GM23338 (cell line): Measurements from ENCODE around the gene NPHS1. TPM values are rescaled to one million over a fixed set of nuclear protein-coding genes. Genes with fewer than 3 reads are reported as not detected.

Experiments
- ATAC-seq: fragments of 200-7000 bp; cut with Tn5 transposase; 3 replicates; pipeline ENCODE4 v1.9.1; 2020
- DNase-seq: peaks from one replicate; pipeline ENCODE4 v3.0.0-alpha.2; 2015; ENCODE audit warnings: low spot score
- H2AFZ ChIP-seq: fragments of 200-600 bp; sonication (generic); 2 replicates; pipeline ENCODE4 v1.8.0; 2016; ENCODE audit warnings: antibody characterized with exemption, mild to moderate bottlenecking, moderate library complexity
- H3F3A ChIP-seq: fragments of 200-600 bp; sonication (generic); replicated peaks from 2 replicates; pipeline ENCODE4 v1.8.0; 2017; ENCODE audit warnings: antibody characterized with exemption, mixed run types, low read depth
- H3K27ac ChIP-seq: fragments of 200-600 bp; sonication (generic); 2 replicates; pipeline ENCODE4 v1.6.1; 2016; ENCODE audit warnings: low read depth
- H3K27me3 ChIP-seq: fragments of 200-600 bp; sonication (generic); 2 replicates; pipeline ENCODE4 v1.8.0; 2016; ENCODE audit warnings: mild to moderate bottlenecking, mixed run types, moderate library complexity; ENCODE audit not compliant: insufficient read depth
- H3K36me3 ChIP-seq: fragments of 200-600 bp; sonication (generic); 2 replicates; pipeline ENCODE4 v1.8.0; 2016; ENCODE audit warnings: mild to moderate bottlenecking; ENCODE audit not compliant: insufficient read depth
- H3K4me1 ChIP-seq: fragments of 200-600 bp; sonication (generic); 2 replicates; pipeline ENCODE4 v1.8.0; 2016; ENCODE audit warnings: mild to moderate bottlenecking, moderate library complexity; ENCODE audit not compliant: insufficient read depth
- H3K4me2 ChIP-seq: fragments of 200-600 bp; sonication (generic); 2 replicates; pipeline ENCODE4 v1.7.1; 2017; ENCODE audit warnings: mixed run types
- H3K4me3 ChIP-seq: fragments of 200-600 bp; sonication (generic); 2 replicates; pipeline ENCODE4 v1.6.1; 2016; ENCODE audit warnings: mixed run types
- H3K79me2 ChIP-seq: fragments of 200-600 bp; sonication (generic); replicated peaks from 2 replicates; pipeline ENCODE4 v1.8.0; 2017; ENCODE audit warnings: mild to moderate bottlenecking; ENCODE audit not compliant: insufficient read depth
- H3K9me2 ChIP-seq: fragments of 200-600 bp; sonication (generic); 2 replicates; pipeline ENCODE4 v1.8.0; 2017; ENCODE audit not compliant: insufficient read depth
- H4K20me1 ChIP-seq: fragments of 200-600 bp; sonication (generic); replicated peaks from 2 replicates; pipeline ENCODE4 v1.8.0; 2017; ENCODE audit warnings: mild to moderate bottlenecking; ENCODE audit not compliant: insufficient read depth
- H3K27ac Mint-ChIP-seq: 2 replicates; pipeline ENCODE4 v1.8.0; 2020; ENCODE audit warnings: inconsistent platforms, mild to moderate bottlenecking, moderate library complexity, mixed read lengths
- H3K27me3 Mint-ChIP-seq: 3 replicates; pipeline ENCODE4 v1.8.0; 2022; ENCODE audit warnings: low read depth, mild to moderate bottlenecking, moderate library complexity, mixed read lengths, inconsistent platforms; ENCODE audit not compliant: insufficient read depth, poor library complexity
- H3K36me3 Mint-ChIP-seq: 3 replicates; pipeline ENCODE4 v1.8.0; 2021; ENCODE audit warnings: low read depth, mild to moderate bottlenecking, inconsistent platforms, moderate library complexity, mixed read lengths
- H3K4me1 Mint-ChIP-seq: 3 replicates; pipeline ENCODE4 v1.8.0; 2020; ENCODE audit warnings: mild to moderate bottlenecking, inconsistent platforms, mixed read lengths
- H3K4me3 Mint-ChIP-seq: 3 replicates; pipeline ENCODE4 v1.8.0; 2021; ENCODE audit warnings: moderate library complexity, mild to moderate bottlenecking, inconsistent platforms, mixed read lengths
- H3K9me3 Mint-ChIP-seq: 3 replicates; pipeline ENCODE4 v1.8.0; 2020; ENCODE audit warnings: moderate library complexity, mild to moderate bottlenecking, inconsistent platforms, mixed read lengths
- CREB1 ChIP-seq: fragments of 250-450 bp; sonication (Bioruptor Pico); IDR thresholded peaks from 2 replicates; pipeline ENCODE4 v1.5.0; 2020; ENCODE audit warnings: low read depth, mild to moderate bottlenecking, moderate library complexity
- EZH2 ChIP-seq: fragments of 200-600 bp; sonication (generic); IDR thresholded peaks from one replicate; pipeline ENCODE4 v1.8.0; 2017; ENCODE audit warnings: antibody characterized with exemption, mild to moderate bottlenecking, low read depth; ENCODE audit not compliant: unreplicated experiment
- EZH2phosphoT487 ChIP-seq: fragments of 200-600 bp; sonication (generic); IDR thresholded peaks from one replicate; pipeline ENCODE4 v1.8.1; 2018; ENCODE audit warnings: antibody characterized with exemption; ENCODE audit not compliant: unreplicated experiment
- JUNB ChIP-seq: IDR thresholded peaks from one replicate; pipeline ENCODE4 v1.6.1; 2016; ENCODE audit warnings: antibody characterized with exemption; ENCODE audit not compliant: unreplicated experiment
- NANOG ChIP-seq: IDR thresholded peaks from 2 replicates; pipeline ENCODE4 v1.6.1; 2016; ENCODE audit warnings: antibody characterized with exemption, borderline replicate concordance
- POLR2AphosphoS5 ChIP-seq: IDR thresholded peaks from 2 replicates; pipeline ENCODE4 v1.6.1; 2016; ENCODE audit warnings: antibody characterized with exemption, low read depth
- REST ChIP-seq: IDR thresholded peaks from one replicate; pipeline ENCODE4 v1.6.1; 2018; ENCODE audit warnings: antibody characterized with exemption; ENCODE audit not compliant: unreplicated experiment
- STAT1 ChIP-seq: IDR thresholded peaks from one replicate; pipeline ENCODE4 v1.6.1; 2016; ENCODE audit warnings: antibody characterized with exemption; ENCODE audit not compliant: unreplicated experiment
- ZNF114 ChIP-seq: fragments of 250-450 bp; sonication (Bioruptor Pico); IDR thresholded peaks from 2 replicates; pipeline ENCODE4 v1.5.0; 2020; ENCODE audit warnings: mild to moderate bottlenecking, moderate library complexity
- ZNF331 ChIP-seq: fragments of 250-450 bp; sonication (Bioruptor Pico); IDR thresholded peaks from 2 replicates; pipeline ENCODE4 v1.5.0; 2020; ENCODE audit warnings: low read depth, mild to moderate bottlenecking, moderate library complexity
- ZNF462 ChIP-seq: fragments of 250-450 bp; sonication (Bioruptor Pico); IDR thresholded peaks from 2 replicates; pipeline ENCODE4 v1.5.0; 2020; ENCODE audit warnings: mild to moderate bottlenecking, moderate library complexity
- polyA plus RNA-seq: library from polyadenylated mRNA; unstranded; fragments of >200 nt; fragmentation: Nextera tagmentation; extraction: Ambion mirVana; gene quantifications from 2 replicates; pipeline ENCODE4 v1.2.1, GENCODE V29; 2016
- total RNA-seq: library from RNA; depleted of rRNA; stranded (reverse); fragments of >200 nt; shearing (Covaris generic); gene quantifications from 2 replicates; pipeline ENCODE4 v1.2.3, GENCODE V29; 2014
- TF ChIP-seq, protein P1 (sequence below), 2 experiments: fragments of 200-600 bp in 1 of 2; sonication (generic) in 1 of 2; conservative IDR thresholded peaks; 2 replicates each; pipeline versions ENCODE4 v1.5.1 to v1.6.1; 2016 to 2017; ENCODE audit warnings: antibody characterized with exemption in 2 of 2, low read depth in 2 of 2, mild to moderate bottlenecking in 2 of 2, moderate library complexity in 1 of 2
- TF ChIP-seq, protein P2 (sequence below): IDR thresholded peaks from 2 replicates; pipeline ENCODE4 v1.6.1; 2016; ENCODE audit warnings: antibody characterized with exemption

The NPHS1 gene
- total and polyA plus RNA-seq, 2 experiments from 2014 or later = 1.0 to 1.3 TPM

DNA sequence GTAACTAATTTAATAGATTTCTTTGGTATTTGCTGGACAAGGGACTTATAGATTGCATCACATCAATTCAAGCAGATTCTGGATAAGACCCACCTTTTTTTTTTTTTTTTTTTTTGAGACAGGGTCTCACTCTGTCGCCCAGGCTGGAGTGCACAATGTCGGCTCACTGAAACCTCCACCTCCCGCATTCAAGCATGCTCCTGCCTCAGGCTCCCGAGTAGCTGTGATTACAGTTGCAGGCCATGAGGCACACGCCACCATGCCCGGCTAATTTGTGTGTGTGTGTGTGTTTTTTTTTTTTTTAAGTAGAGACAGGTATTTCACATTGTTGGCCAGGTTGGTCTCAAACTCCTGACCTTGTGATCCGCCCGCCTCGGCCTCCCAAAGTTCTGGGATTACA lies 35.5 kb downstream of the NPHS1 start:
- Histone ChIP-seq H3K79me2 (no peaks in the 10 kb centered on the region), H3K27ac (peak overlapping the region; percentile 8; the same call in 1 of the 2 replicates), H3K4me2 (no peak overlapping the region), H3F3A (peaks cover 4% of the 10 kb centered on the region; the same call in 1 of the 2 replicates), H3K36me3 (no peaks in the 10 kb centered on the region), H3K4me3 (no peak overlapping the region), H3K9me2 (no peaks in the 10 kb centered on the region), H3K27me3 (no peaks in the 10 kb centered on the region), H4K20me1 (no peaks in the 10 kb centered on the region), H2AFZ (no peak overlapping the region), H3K4me1 (0 out of 2 replicates have a peak, but pooled peaks cover 4% of the 10 kb centered on the region)
- Mint-ChIP-seq H3K9me3 (no peaks in the 10 kb centered on the region; the same call in 2 of the 3 replicates), H3K36me3 (no peaks in the 10 kb centered on the region), H3K27ac (no peak overlapping the region), H3K4me3 (no peak overlapping the region), H3K4me1 (peaks cover 9% of the 10 kb centered on the region), H3K27me3 (peaks cover 9% of the 10 kb centered on the region)
- TF ChIP-seq JUNB (no peak), STAT1 (no peak), CREB1 (CRISPR knock-in tag) (no peak), POLR2AphosphoS5 (no peak), EZH2 (no peak), ZNF462 (CRISPR knock-in tag) (no peak), EZH2phosphoT487 (no peak), ZNF114 (CRISPR knock-in tag) (no peak), ZNF331 (CRISPR knock-in tag) (no peak), REST (no peak), NANOG (no peak)
- TF ChIP-seq, protein P1, sequence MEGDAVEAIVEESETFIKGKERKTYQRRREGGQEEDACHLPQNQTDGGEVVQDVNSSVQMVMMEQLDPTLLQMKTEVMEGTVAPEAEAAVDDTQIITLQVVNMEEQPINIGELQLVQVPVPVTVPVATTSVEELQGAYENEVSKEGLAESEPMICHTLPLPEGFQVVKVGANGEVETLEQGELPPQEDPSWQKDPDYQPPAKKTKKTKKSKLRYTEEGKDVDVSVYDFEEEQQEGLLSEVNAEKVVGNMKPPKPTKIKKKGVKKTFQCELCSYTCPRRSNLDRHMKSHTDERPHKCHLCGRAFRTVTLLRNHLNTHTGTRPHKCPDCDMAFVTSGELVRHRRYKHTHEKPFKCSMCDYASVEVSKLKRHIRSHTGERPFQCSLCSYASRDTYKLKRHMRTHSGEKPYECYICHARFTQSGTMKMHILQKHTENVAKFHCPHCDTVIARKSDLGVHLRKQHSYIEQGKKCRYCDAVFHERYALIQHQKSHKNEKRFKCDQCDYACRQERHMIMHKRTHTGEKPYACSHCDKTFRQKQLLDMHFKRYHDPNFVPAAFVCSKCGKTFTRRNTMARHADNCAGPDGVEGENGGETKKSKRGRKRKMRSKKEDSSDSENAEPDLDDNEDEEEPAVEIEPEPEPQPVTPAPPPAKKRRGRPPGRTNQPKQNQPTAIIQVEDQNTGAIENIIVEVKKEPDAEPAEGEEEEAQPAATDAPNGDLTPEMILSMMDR (conservative IDR thresholded peaks at IDR 0.05; ENCODE audit: low read depth in 2 of 2) = no peak
- TF ChIP-seq, protein P2, sequence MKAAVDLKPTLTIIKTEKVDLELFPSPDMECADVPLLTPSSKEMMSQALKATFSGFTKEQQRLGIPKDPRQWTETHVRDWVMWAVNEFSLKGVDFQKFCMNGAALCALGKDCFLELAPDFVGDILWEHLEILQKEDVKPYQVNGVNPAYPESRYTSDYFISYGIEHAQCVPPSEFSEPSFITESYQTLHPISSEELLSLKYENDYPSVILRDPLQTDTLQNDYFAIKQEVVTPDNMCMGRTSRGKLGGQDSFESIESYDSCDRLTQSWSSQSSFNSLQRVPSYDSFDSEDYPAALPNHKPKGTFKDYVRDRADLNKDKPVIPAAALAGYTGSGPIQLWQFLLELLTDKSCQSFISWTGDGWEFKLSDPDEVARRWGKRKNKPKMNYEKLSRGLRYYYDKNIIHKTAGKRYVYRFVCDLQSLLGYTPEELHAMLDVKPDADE = no peak
- no peak for ATAC-seq
- no peak for DNase-seq
